Measurements from ENCODE around the gene CREBRF.
"Not testable (repeated sequence)": the region's sequence is repeated elsewhere in the genome, so short reads cannot be mapped to it uniquely, and the experiment has no call there.

The CREBRF gene

GRCh38 chr5:173016598-173017046 is 39.5 kb upstream of the CREBRF start:
- no peak for DNase-seq
- Histone ChIP-seq H3K4me2 (ENCODE audit: low read depth, low read length) (no peak overlapping the region), H2AFZ (ENCODE audit: low read length) (no peak overlapping the region), H3K27me3 (replicated peaks; ENCODE audit: insufficient read depth, low read length) (no peaks in the 10 kb centered on the region), H3K79me2 (ENCODE audit: low read length) (peaks cover 96% of the 10 kb centered on the region), H3K36me3 (replicated peaks; ENCODE audit: insufficient read depth, low read length) (peaks cover 11% of the 10 kb centered on the region; the same call in 1 of the 2 replicates), H4K20me1 (ENCODE audit: insufficient read depth, low read length) (0 out of 2 replicates have a peak, but pooled peaks cover 5% of the 10 kb centered on the region), H3K9me3 (replicated peaks; ENCODE audit: insufficient read depth, low read length) (no peaks in the 10 kb centered on the region), H3K9me2 (replicated peaks; ENCODE audit: insufficient read depth, low read length) (no peaks in the 10 kb centered on the region), H3K27ac (ENCODE audit: low read length) (no peak overlapping the region), H3K4me1 (ENCODE audit: low read length) (no peaks in the 10 kb centered on the region; the same call in 1 of the 2 replicates), H3K4me3 (ENCODE audit: low read length) (no peak overlapping the region), H3F3A (ENCODE audit: insufficient read depth, low read length) (no peaks in the 10 kb centered on the region), H3K9ac (ENCODE audit: low read length) (no peak overlapping the region)
- TF ChIP-seq EZH2 (optimal IDR thresholded peaks at IDR 0.05; ENCODE audit: low read depth, low read length) (no peak), EZH2phosphoT487 (IDR thresholded peaks at IDR 0.05; ENCODE audit: low read length) (no peak), CTCF (IDR thresholded peaks at IDR 0.05; ENCODE audit: low read length) (no peak)

GRCh38 chr5:173017087-173017486 is 39.1 kb upstream of the CREBRF start:
- H2AFZ ChIP-seq (ENCODE audit: low read length); H3K4me1 ChIP-seq (ENCODE audit: low read length); H3K27ac ChIP-seq (ENCODE audit: low read length); H3K9ac ChIP-seq (ENCODE audit: low read length); H3K4me2 ChIP-seq (ENCODE audit: low read depth, low read length); H3K4me3 ChIP-seq (ENCODE audit: low read length); H3K9me2 ChIP-seq (replicated peaks; ENCODE audit: insufficient read depth, low read length); H3F3A ChIP-seq (ENCODE audit: insufficient read depth, low read length); H4K20me1 ChIP-seq (ENCODE audit: insufficient read depth, low read length); H3K9me3 ChIP-seq (replicated peaks; ENCODE audit: insufficient read depth, low read length); H3K27me3 ChIP-seq (replicated peaks; ENCODE audit: insufficient read depth, low read length); DNase-seq: not testable (repeated sequence)
- Histone ChIP-seq H3K36me3 (replicated peaks; ENCODE audit: insufficient read depth, low read length) (peaks cover 11% of the 10 kb centered on the region; the same call in 1 of the 2 replicates), H3K79me2 (ENCODE audit: low read length) (peaks cover 96% of the 10 kb centered on the region)

GRCh38 chr5:173018358-173018757 is 37.8 kb upstream of the CREBRF start:
- H3K27me3 ChIP-seq (replicated peaks; ENCODE audit: insufficient read depth, low read length): no peaks in the 10 kb centered on the region
- no peak overlapping the region for H3K27ac ChIP-seq (ENCODE audit: low read length)
- H4K20me1 ChIP-seq (ENCODE audit: insufficient read depth, low read length): 0 out of 2 replicates have a peak, but pooled peaks cover 5% of the 10 kb centered on the region
- no peak overlapping the region for H2AFZ ChIP-seq (ENCODE audit: low read length)
- H3K4me3 ChIP-seq (ENCODE audit: low read length): no peak overlapping the region
- no peak overlapping the region for H3K4me2 ChIP-seq (ENCODE audit: low read depth, low read length)
- peaks cover 96% of the 10 kb centered on the region for H3K79me2 ChIP-seq (ENCODE audit: low read length)
- no peaks in the 10 kb centered on the region; the same call in 1 of the 2 replicates for H3K4me1 ChIP-seq (ENCODE audit: low read length)
- TF ChIP-seq EZH2 (optimal IDR thresholded peaks at IDR 0.05; ENCODE audit: low read depth, low read length) (no peak), CTCF (IDR thresholded peaks at IDR 0.05; ENCODE audit: low read length) (no peak), EZH2phosphoT487 (IDR thresholded peaks at IDR 0.05; ENCODE audit: low read length) (no peak)
- H3K9me3 ChIP-seq (replicated peaks; ENCODE audit: insufficient read depth, low read length): no peaks in the 10 kb centered on the region
- DNase-seq: no peak
- peaks cover 14% of the 10 kb centered on the region; the same call in 1 of the 2 replicates for H3K36me3 ChIP-seq (replicated peaks; ENCODE audit: insufficient read depth, low read length)
- H3K9me2 ChIP-seq (replicated peaks; ENCODE audit: insufficient read depth, low read length): no peaks in the 10 kb centered on the region
- no peaks in the 10 kb centered on the region for H3F3A ChIP-seq (ENCODE audit: insufficient read depth, low read length)
- H3K9ac ChIP-seq (ENCODE audit: low read length): no peak overlapping the region

- Histone ChIP-seq H3K9ac (ENCODE audit: low read length) (no peak overlapping the region), H4K20me1 (ENCODE audit: insufficient read depth, low read length) (0 out of 2 replicates have a peak, but pooled peaks cover 5% of the 10 kb centered on the region), H2AFZ (ENCODE audit: low read length) (no peak overlapping the region), H3F3A (ENCODE audit: insufficient read depth, low read length) (no peaks in the 10 kb centered on the region), H3K9me3 (replicated peaks; ENCODE audit: insufficient read depth, low read length) (no peaks in the 10 kb centered on the region), H3K4me1 (ENCODE audit: low read length) (no peaks in the 10 kb centered on the region; the same call in 1 of the 2 replicates), H3K9me2 (replicated peaks; ENCODE audit: insufficient read depth, low read length) (no peaks in the 10 kb centered on the region), H3K4me2 (ENCODE audit: low read depth, low read length) (no peak overlapping the region), H3K79me2 (ENCODE audit: low read length) (peaks cover 94% of the 10 kb centered on the region), H3K36me3 (replicated peaks; ENCODE audit: insufficient read depth, low read length) (peaks cover 14% of the 10 kb centered on the region; the same call in 1 of the 2 replicates), H3K27me3 (replicated peaks; ENCODE audit: insufficient read depth, low read length) (no peaks in the 10 kb centered on the region), H3K4me3 (ENCODE audit: low read length) (no peak overlapping the region), H3K27ac (ENCODE audit: low read length) (no peak overlapping the region)
- no peak for DNase-seq
- TF ChIP-seq EZH2phosphoT487 (IDR thresholded peaks at IDR 0.05; ENCODE audit: low read length) (no peak), CTCF (IDR thresholded peaks at IDR 0.05; ENCODE audit: low read length) (no peak), EZH2 (optimal IDR thresholded peaks at IDR 0.05; ENCODE audit: low read depth, low read length) (no peak)
Measured at GRCh38 chr5:173020154-173020581, 36.0 kb upstream of the CREBRF start.

All from MM.1S (cell line).